Ovary (tissue), 3 donors: Measurements from ENCODE around the gene CDKAL1.

Experiments used
- EP300 ChIP-seq: sonication (generic); formaldehyde crosslinking; IDR thresholded peaks from one replicate; pipeline ENCODE4 v1.6.1; 2017; ENCODE audit warnings: antibody characterized with exemption
- TF ChIP-seq, protein P1 (sequence below), 3 donors: fragments of 450-650 bp in 2 of 3; fragments of 200-600 bp in 1 of 3; IDR thresholded peaks; one replicate each; pipeline versions ENCODE4 v1.5.1 to v1.8.0; 2016 to 2022; ENCODE audit warnings: antibody characterized with exemption in 3 of 3, mild to moderate bottlenecking in 1 of 3
- donor health status: DM: no; HTN: no; CAD: no.

DNA sequence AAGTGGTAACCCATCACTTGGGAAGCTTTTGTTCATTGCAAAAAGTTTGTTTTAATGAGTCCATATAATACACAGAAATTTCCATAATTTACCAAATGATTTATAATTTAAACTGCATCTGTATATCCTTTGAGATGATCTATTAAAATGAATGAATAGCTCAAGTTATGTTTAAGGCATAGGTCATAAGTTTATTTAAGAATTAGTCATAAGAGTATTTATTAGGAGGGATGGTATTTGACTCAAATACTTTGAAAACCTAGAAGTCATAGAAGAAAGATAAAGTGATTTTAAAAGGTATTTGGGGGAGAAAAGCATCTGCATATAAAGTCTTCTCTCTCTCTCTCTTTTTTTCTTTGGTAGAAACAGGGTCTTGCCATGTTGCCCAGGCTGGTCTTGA lies 388.5 kb downstream of the CDKAL1 start:
- TF ChIP-seq, protein P1, sequence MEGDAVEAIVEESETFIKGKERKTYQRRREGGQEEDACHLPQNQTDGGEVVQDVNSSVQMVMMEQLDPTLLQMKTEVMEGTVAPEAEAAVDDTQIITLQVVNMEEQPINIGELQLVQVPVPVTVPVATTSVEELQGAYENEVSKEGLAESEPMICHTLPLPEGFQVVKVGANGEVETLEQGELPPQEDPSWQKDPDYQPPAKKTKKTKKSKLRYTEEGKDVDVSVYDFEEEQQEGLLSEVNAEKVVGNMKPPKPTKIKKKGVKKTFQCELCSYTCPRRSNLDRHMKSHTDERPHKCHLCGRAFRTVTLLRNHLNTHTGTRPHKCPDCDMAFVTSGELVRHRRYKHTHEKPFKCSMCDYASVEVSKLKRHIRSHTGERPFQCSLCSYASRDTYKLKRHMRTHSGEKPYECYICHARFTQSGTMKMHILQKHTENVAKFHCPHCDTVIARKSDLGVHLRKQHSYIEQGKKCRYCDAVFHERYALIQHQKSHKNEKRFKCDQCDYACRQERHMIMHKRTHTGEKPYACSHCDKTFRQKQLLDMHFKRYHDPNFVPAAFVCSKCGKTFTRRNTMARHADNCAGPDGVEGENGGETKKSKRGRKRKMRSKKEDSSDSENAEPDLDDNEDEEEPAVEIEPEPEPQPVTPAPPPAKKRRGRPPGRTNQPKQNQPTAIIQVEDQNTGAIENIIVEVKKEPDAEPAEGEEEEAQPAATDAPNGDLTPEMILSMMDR (IDR thresholded peaks at IDR 0.05), result no peak
- TF ChIP-seq EP300, result no peak
